Transverse colon (tissue), 4 donors: Measurements from ENCODE around the gene TNFRSF6B.

Experiments
- EP300 ChIP-seq: sonication (generic); formaldehyde crosslinking; IDR thresholded peaks from one replicate; pipeline ENCODE4 v1.6.1; 2017; ENCODE audit warnings: antibody characterized with exemption, low read depth
- POLR2A ChIP-seq: fragments of 450-650 bp; IDR thresholded peaks from one replicate; pipeline ENCODE4 v1.6.1; 2016; ENCODE audit warnings: antibody characterized with exemption, mild to moderate bottlenecking, moderate library complexity
- POLR2AphosphoS5 ChIP-seq, 3 donors: sonication (generic); formaldehyde crosslinking; IDR thresholded peaks; one replicate each; pipeline ENCODE4 v1.6.1; 2016; ENCODE audit warnings: antibody characterized with exemption in 3 of 3
- TF ChIP-seq, protein P1 (sequence below), 5 experiments: fragments of 200-600 bp in 3 of 5; fragments of 450-650 bp in 2 of 5; sonication (generic) in 3 of 5; IDR thresholded peaks; 1 replicate in 2 of 5; 2 replicates in 3 of 5; pipeline ENCODE4 v1.5.1; 2016 to 2017; ENCODE audit warnings: antibody characterized with exemption in 5 of 5, inconsistent platforms in 3 of 5, mild to moderate bottlenecking in 2 of 5, moderate library complexity in 1 of 5

DNA sequence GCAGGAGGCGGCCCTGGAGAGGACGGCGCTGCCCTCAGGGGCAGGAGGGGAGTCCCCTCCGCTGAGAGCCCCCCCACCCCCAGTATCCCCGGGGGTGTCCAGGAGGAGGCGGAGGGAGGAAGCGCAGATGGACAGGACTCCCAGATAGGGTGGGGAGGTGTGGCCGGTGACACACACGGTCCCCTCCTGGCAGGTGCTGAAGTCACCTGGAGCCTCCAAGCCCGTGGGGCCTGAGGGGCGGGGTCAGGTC lies 44.6 kb upstream of the TNFRSF6B start:
- TF ChIP-seq POLR2A (no peak), POLR2AphosphoS5 (IDR thresholded peaks at IDR 0.05) (no peak), EP300 (no peak)
- TF ChIP-seq, protein P1, sequence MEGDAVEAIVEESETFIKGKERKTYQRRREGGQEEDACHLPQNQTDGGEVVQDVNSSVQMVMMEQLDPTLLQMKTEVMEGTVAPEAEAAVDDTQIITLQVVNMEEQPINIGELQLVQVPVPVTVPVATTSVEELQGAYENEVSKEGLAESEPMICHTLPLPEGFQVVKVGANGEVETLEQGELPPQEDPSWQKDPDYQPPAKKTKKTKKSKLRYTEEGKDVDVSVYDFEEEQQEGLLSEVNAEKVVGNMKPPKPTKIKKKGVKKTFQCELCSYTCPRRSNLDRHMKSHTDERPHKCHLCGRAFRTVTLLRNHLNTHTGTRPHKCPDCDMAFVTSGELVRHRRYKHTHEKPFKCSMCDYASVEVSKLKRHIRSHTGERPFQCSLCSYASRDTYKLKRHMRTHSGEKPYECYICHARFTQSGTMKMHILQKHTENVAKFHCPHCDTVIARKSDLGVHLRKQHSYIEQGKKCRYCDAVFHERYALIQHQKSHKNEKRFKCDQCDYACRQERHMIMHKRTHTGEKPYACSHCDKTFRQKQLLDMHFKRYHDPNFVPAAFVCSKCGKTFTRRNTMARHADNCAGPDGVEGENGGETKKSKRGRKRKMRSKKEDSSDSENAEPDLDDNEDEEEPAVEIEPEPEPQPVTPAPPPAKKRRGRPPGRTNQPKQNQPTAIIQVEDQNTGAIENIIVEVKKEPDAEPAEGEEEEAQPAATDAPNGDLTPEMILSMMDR (IDR thresholded peaks at IDR 0.05), result no peak
